Activated CD4-positive, alpha-beta T cell treated with anti-CD3 and anti-CD28 coated beads for 1 hour (primary cell): ENCODE data around the gene SH3GL1.

Experiments
- DNase-seq: peaks from one replicate; pipeline ENCODE4 v3.0.0-alpha.2; 2020

The SH3GL1 gene

GRCh38 chr19:4375164-4376027 lies 25.0 kb downstream of the SH3GL1 start:
- DNase-seq = no peak

- no peak for DNase-seq
Measured at GRCh38 chr19:4374498-4375163, 25.7 kb downstream of the SH3GL1 start.

- DNase-seq = no peak
Measured at GRCh38 chr19:4373601-4374497, 26.5 kb downstream of the SH3GL1 start.

GRCh38 chr19:4373013-4373367 lies 27.4 kb downstream of the SH3GL1 start:
- no peak for DNase-seq

GRCh38 chr19:4372165-4373012 lies 28.0 kb downstream of the SH3GL1 start:
- no peak for DNase-seq

GRCh38 chr19:4371247-4372164 lies 28.8 kb downstream of the SH3GL1 start:
- DNase-seq = no peak

GRCh38 chr19:4370418-4371041 lies 29.8 kb downstream of the SH3GL1 start:
- no peak for DNase-seq

GRCh38 chr19:4369888-4370260 lies 30.5 kb downstream of the SH3GL1 start:
- DNase-seq = peak; percentile 66

- peak; percentile 44 for DNase-seq
Measured at GRCh38 chr19:4369109-4369887, 31.0 kb downstream of the SH3GL1 start.

GRCh38 chr19:4368128-4368820 lies 32.1 kb downstream of the SH3GL1 start:
- DNase-seq = no peak

GRCh38 chr19:4367781-4368127 lies 32.6 kb downstream of the SH3GL1 start:
- no peak for DNase-seq

- no peak for DNase-seq
Measured at GRCh38 chr19:4367336-4367723, 33.0 kb downstream of the SH3GL1 start.

GRCh38 chr19:4366666-4367335 lies 33.5 kb downstream of the SH3GL1 start:
- no peak for DNase-seq

GRCh38 chr19:4365791-4366665 lies 34.3 kb downstream of the SH3GL1 start:
- DNase-seq = no peak

- DNase-seq = no peak
Measured at GRCh38 chr19:4365341-4365740, 35.0 kb downstream of the SH3GL1 start.

- no peak for DNase-seq
Measured at GRCh38 chr19:4363571-4364304, 36.6 kb downstream of the SH3GL1 start.
